Aorta (tissue), 5 donors: ENCODE results near the gene KCNK4. TPM values are rescaled to one million over a fixed set of nuclear protein-coding genes. Genes with fewer than 3 reads are reported as not detected.

Experiments
- ATAC-seq: fragments of 200-7000 bp; cut with Tn5 transposase; one replicate; pipeline ENCODE4 v1.9.1; 2022; ENCODE audit warnings: moderate library complexity; ENCODE audit not compliant: low FRiP score
- DNase-seq, 2 donors: peaks; one replicate each; pipeline ENCODE4 v3.0.0-alpha.2; 2020
- H3K27ac ChIP-seq, 2 donors: one replicate each; pipeline ENCODE4 v1.5.1; 2013; ENCODE audit warnings: low read length in 2 of 2, mild to moderate bottlenecking in 2 of 2, moderate library complexity in 2 of 2, control low read depth in 1 of 2, inconsistent platforms in 1 of 2, low read depth in 1 of 2
- H3K27me3 ChIP-seq, 2 donors: one replicate each; pipeline ENCODE4 v1.6.1; 2013; ENCODE audit warnings: control low read depth in 1 of 2, low read length in 1 of 2, mild to moderate bottlenecking in 1 of 2, moderate library complexity in 1 of 2; ENCODE audit not compliant: insufficient read depth in 2 of 2, control insufficient read depth in 1 of 2
- H3K36me3 ChIP-seq, 2 donors: one replicate each; pipeline ENCODE4 v1.6.1; 2013; ENCODE audit warnings: control low read depth in 1 of 2, low read length in 1 of 2, mild to moderate bottlenecking in 1 of 2; ENCODE audit not compliant: insufficient read depth in 2 of 2, control insufficient read depth in 1 of 2
- H3K4me1 ChIP-seq, 2 donors: one replicate each; pipeline ENCODE4 v1.6.1; 2013; ENCODE audit warnings: low read length in 2 of 2, control low read depth in 1 of 2, mild to moderate bottlenecking in 1 of 2, moderate library complexity in 1 of 2; ENCODE audit not compliant: insufficient read depth in 2 of 2, control insufficient read depth in 1 of 2
- H3K4me3 ChIP-seq, 2 donors: one replicate each; pipeline ENCODE4 v1.5.1; 2013; ENCODE audit warnings: low read length in 2 of 2, control low read depth in 1 of 2, mild to moderate bottlenecking in 1 of 2
- H3K9me3 ChIP-seq: one replicate; pipeline ENCODE4 v1.6.1; 2013; ENCODE audit warnings: mild to moderate bottlenecking, low read length; ENCODE audit not compliant: control insufficient read depth
- WGBS, 2 donors: extraction: QIAGEN DNeasy Blood & Tissue Kit; methylation state at CpG; one replicate each; pipeline ENCODE4 v1.1.7; 2013; 5-methylcytosine and 5-hydroxymethylcytosine counted together
- intact Hi-C, 2 donors: fragments of 100-400 bp; cut with DNase I; formaldehyde crosslinking; loops; one replicate each; pipeline versions ENCODE4 v1.14.2 to v1.15.0; 2022
- polyA plus RNA-seq, 2 donors: library from polyadenylated mRNA; stranded (reverse); fragments of 200-250 nt; gene quantifications; one replicate each; pipeline ENCODE4 v1.2.3, GENCODE V29; 2013
- total RNA-seq, 2 donors: library from RNA; stranded (reverse); fragmentation: NEBNext Ultra II Directional; extraction: Animal tissue kit (Norgen Biotek cat#: 25700); gene quantifications; one replicate each; pipeline ENCODE4 v1.2.1, GENCODE V29; 2021
- donor health status: healthy with polysubstance abuse.
- donor health status: Bipolar disorder and iron deficiency.
- donor health status: DM: no; HTN: no; CAD: no.
- donor health status: DM: no; HTN: no; CAD: no.
- donor health status: DM: yes; HTN: yes; CAD: no.

KCNK4 gene
- total and polyA plus RNA-seq, 4 donors, result not detected

DNA sequence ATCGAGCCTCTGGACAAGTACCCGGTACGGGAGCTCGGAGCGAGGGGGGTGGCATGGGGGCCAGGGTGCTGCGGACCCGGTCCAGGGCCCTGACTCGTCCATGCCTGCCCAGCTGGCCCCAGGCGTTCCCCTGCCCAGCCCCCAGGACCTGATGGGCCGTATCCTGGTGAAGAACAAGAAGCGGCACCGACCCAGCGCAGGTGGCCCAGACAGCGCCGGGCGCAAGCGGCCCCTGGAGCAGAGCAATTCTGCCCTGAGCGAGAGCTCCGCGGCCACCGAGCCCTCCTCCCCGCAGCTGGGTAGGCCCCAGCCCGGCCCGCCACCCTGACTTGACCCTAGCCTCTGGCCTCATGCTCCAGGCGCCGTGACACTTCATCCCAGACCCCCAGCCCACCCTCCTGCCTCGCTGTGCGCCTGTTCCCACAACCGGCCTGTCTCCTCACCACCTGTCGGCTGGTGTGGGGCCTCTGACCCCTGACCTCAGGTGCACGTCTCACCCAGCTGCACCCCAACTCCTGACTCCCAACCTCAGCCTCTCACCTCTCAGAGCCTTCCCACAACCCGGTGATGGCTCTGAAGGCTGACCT lies 32.1 kb upstream of the KCNK4 start:
- Histone ChIP-seq H3K9me3 (no peaks in the 10 kb centered on the region), H3K36me3 (peaks cover 8 to 11% of the 10 kb centered on the region in 2 donors), H3K4me1 (no peaks in the 10 kb centered on the region), H3K27me3 (no peaks in the 10 kb centered on the region), H3K4me3 (no peak overlapping the region), H3K27ac (no peak overlapping the region)
- intact Hi-C loops, result no loop called here
- DNase-seq, result peak in 1 of 2 donors; percentile 50
- ATAC-seq, result no peak
- 90 to 92% methylated on average over 29 to 32 of the region's 32 CpGs for WGBS, 2 donors

DNA sequence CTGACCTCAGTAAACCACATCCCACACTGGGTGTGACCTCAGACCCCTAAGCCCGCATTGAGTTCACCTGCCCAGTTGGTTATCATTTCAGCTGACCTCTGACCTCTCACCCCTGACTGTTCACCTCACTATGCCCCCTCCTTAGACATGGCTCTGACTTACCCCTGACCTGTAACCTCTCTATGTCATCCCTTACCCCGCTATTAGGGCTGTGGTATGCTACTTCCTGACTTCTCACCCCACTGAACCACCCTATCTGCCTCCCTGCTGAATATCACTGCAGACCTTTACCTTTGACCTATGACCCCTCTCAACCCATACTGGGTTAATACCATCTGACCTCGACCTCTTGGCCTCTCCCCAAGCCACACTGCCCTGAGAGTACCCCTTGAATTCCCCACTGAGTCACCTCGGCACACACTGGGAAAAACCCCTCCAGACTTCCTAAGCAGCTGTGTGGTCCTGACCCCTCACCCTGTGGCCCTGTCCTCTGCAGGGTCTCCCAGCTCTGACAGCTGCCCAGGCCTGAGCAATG lies 31.5 kb upstream of the KCNK4 start:
- intact Hi-C loops, result no loop called here
- Histone ChIP-seq H3K36me3 (peaks cover 8 to 11% of the 10 kb centered on the region in 2 donors), H3K27me3 (no peaks in the 10 kb centered on the region), H3K27ac (no peak overlapping the region), H3K4me3 (no peak overlapping the region), H3K9me3 (no peaks in the 10 kb centered on the region), H3K4me1 (no peaks in the 10 kb centered on the region)
- no peak for DNase-seq
- 82 to 89% methylated on average over 4 of the region's 4 CpGs for WGBS, 2 donors
- ATAC-seq, result no peak

DNA sequence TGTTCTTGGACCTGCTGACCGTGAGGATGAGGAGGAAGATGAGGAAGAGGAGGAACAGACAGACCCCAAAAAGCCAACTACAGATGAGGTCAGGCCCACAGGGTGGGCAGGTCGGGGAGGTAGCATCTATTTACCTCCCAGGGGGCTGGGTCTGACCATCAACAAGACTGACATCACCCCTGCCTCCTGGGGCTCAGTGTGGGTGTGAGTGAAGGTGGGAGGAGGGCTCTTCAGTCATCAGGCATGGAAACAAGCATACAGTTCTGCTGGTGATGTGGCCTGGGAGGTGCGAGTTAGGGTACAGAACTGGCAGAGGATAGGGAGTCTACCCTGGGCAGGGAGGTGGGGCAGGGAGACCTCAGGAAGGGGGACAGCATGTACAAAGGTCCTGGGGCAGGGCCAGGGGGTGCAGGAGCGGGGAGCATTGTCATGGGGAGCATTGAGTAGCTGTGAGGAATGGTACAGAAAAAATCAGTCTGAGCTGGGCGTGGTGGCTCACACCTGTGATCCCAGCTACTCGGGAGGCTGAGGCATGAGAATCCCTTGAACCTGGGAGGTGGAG lies 30.9 kb upstream of the KCNK4 start:
- peaks cover 8 to 11% of the 10 kb centered on the region in 2 donors for H3K36me3 ChIP-seq
- H3K27ac ChIP-seq, result no peak overlapping the region
- ATAC-seq (no peak), DNase-seq (no peak)
- no peaks in the 10 kb centered on the region for H3K9me3 ChIP-seq
- no peaks in the 10 kb centered on the region for H3K27me3 ChIP-seq
- intact Hi-C loops, result no loop called here
- 94 to 96% methylated on average over 6 of the region's 6 CpGs for WGBS, 2 donors
- no peaks in the 10 kb centered on the region for H3K4me1 ChIP-seq
- no peak overlapping the region for H3K4me3 ChIP-seq

DNA sequence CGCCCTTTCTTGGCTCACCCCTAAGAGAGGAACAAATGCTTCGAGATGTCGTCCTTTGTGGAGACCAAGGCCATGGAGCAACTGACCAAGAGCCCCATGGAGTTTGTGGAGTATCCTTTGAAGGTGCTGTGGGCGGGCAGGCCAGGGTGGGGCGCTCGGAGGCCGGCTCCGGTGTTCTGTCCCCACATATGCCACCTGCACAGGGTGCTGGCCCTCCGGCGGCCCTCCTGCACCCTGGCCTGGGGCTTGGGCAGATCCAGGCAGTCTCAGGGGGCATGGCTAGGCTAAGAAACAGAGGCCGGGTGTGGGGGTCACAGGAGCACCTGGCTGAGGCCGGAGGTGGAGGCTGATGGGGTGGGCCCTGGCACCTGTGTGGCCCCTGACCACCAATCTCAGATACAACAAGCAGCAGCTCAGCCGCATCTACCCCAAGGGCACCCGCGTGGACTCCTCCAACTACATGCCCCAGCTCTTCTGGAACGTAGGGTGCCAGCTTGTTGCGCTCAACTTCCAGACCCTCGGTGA lies 29.5 kb upstream of the KCNK4 start:
- no peaks in the 10 kb centered on the region for H3K27me3 ChIP-seq
- intact Hi-C loops, result no loop called here
- no peaks in the 10 kb centered on the region for H3K4me1 ChIP-seq
- H3K27ac ChIP-seq, result no peak overlapping the region
- no peak overlapping the region for H3K4me3 ChIP-seq
- ATAC-seq (no peak), DNase-seq (no peak)
- H3K9me3 ChIP-seq, result no peaks in the 10 kb centered on the region
- WGBS, 2 donors, result 82 to 85% methylated on average over 18 of the region's 18 CpGs
- peaks cover 8 to 12% of the 10 kb centered on the region in 2 donors for H3K36me3 ChIP-seq

DNA sequence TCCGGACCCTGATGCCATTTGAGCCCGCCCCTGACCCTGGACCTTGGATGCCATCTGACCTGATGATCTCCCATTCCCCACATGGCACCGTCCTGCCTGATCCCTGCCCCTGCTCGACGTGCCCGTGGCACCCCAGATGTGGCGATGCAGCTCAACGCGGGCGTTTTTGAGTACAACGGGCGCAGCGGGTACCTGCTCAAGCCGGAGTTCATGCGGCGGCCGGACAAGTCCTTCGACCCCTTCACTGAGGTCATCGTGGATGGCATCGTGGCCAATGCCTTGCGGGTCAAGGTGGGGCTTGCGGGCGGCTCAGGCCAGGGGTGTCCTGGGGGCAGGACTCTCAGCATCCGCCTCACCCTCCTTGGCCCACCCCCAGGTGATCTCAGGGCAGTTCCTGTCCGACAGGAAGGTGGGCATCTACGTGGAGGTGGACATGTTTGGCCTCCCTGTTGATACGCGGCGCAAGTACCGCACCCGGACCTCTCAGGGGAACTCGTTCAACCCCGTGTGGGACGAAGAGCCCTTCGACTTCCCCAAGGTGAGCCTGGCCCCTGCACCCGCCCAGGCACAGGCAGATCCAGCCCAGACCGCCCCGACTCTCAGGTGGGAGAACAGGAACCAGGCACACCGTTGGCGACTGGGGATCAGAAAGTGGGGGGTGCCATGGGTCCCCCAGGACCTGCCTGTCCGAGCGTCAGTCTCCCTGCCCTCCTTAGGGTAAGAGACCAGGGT lies 28.7 kb upstream of the KCNK4 start:
- ATAC-seq (no peak), DNase-seq (no peak)
- Histone ChIP-seq H3K9me3 (no peaks in the 10 kb centered on the region), H3K4me1 (no peaks in the 10 kb centered on the region), H3K4me3 (no peak overlapping the region), H3K36me3 (peaks cover 8 to 11% of the 10 kb centered on the region in 2 donors), H3K27me3 (no peaks in the 10 kb centered on the region), H3K27ac (no peak overlapping the region)
- 92 to 93% methylated on average over 42 of the region's 42 CpGs for WGBS, 2 donors
- intact Hi-C loops, result no loop called here

DNA sequence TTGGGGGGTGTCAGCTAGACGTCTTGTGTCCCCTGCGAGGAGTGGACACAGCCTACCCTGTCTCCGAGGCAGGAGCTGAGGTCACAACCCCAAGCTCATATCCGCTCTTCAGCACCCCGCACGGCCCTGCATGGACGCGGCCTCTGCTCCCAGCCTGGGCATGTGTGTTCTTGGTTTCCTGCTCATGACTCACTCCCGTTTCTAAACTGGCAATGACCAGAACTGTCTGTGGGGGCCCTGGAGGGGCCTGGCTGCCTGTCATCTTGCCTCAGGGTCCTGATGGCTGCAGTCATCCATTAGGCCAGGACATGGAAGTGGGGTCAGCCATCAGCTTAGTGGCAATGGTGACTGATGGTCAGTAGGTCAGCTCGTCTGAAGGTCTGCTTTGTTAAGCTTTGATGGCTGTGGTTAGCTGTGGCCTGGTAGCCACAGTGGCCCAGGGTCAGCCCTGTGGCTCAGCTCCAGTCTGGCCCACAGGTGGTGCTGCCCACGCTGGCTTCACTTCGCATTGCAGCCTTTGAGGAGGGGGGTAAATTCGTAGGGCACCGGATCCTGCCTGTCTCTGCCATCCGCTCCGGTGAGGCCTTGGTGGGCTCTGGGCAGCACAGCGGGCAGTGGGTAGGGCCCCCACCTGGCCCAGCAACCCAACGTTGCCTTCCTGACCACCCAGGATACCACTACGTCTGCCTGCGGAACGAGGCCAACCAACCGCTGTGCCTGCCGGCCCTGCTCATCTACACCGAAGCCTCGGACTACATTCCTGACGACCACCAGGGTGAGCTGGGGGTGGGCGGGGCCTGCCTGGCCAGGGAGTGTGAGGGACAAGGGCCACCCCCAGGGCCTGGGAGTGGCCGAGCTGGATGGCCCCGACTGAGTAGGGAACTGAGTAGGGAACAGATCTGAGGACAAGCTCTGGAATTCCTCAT lies 27.8 kb upstream of the KCNK4 start:
- Histone ChIP-seq H3K27me3 (no peaks in the 10 kb centered on the region), H3K4me1 (no peaks in the 10 kb centered on the region), H3K36me3 (peaks cover 5 to 9% of the 10 kb centered on the region in 2 donors), H3K27ac (no peak overlapping the region), H3K4me3 (no peak overlapping the region), H3K9me3 (no peaks in the 10 kb centered on the region)
- 74 to 75% methylated on average over 29 of the region's 29 CpGs for WGBS, 2 donors
- intact Hi-C loops, result no loop called here
- no peak for DNase-seq
- ATAC-seq, result no peak

DNA sequence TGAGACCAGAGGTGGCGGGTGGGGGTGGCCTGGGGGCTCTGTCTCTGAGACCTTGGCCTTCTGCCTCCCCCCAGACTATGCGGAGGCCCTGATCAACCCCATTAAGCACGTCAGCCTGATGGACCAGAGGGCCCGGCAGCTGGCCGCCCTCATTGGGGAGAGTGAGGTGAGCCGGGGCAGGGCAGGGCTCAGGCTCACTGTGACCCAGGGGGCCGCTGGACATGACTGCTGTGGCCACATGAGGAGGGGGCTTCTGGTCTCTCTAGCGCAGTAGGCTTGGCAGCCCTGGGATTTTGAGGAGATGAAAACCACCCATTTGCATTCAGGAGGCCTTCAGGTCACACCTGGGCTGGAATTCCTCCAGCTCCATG lies 27.2 kb upstream of the KCNK4 start:
- Histone ChIP-seq H3K27ac (no peak overlapping the region), H3K4me1 (no peaks in the 10 kb centered on the region), H3K27me3 (no peaks in the 10 kb centered on the region), H3K36me3 (peaks cover 0 to 8% of the 10 kb centered on the region in 2 donors), H3K9me3 (no peaks in the 10 kb centered on the region), H3K4me3 (no peak overlapping the region)
- intact Hi-C loops, result no loop called here
- ATAC-seq (no peak), DNase-seq (no peak)
- 86 to 89% methylated on average over 8 of the region's 8 CpGs for WGBS, 2 donors

DNA sequence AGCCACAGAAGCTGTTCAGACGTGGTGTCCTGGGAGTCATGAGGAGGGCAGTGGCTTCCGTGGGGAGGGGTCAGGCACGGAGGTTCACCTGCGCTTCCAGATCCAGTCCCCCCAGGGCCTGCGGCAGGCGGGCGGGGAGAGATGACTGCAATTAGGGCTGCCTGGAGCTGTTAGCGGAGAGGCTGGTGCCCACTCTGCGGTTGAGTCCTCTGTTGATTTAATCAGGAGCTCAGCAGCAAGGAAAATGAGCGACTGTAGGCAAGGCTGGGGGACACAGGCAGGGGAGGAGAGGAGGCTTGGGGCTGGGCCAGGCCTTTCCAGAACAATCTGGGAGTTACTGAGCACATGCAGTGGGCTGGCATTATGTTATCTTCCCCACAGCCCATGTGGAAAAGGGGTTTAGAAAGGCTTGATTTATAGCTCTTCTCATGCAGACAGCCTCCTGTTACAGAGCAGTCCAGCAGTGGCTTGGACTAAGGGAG lies 26.7 kb upstream of the KCNK4 start:
- Histone ChIP-seq H3K27me3 (no peaks in the 10 kb centered on the region), H3K36me3 (peaks cover 0 to 5% of the 10 kb centered on the region in 2 donors), H3K4me1 (no peaks in the 10 kb centered on the region), H3K27ac (no peak overlapping the region), H3K4me3 (no peak overlapping the region), H3K9me3 (no peaks in the 10 kb centered on the region)
- ATAC-seq (no peak), DNase-seq (no peak)
- WGBS, 2 donors, result 81 to 86% methylated on average over 10 of the region's 10 CpGs
- intact Hi-C loops, result no loop called here
